Measurements from ENCODE around the gene BCAT1. TPM values are rescaled to one million over a fixed set of nuclear protein-coding genes. Genes with fewer than 3 reads are reported as not detected.
"Not testable (repeated sequence)": the region's sequence is repeated elsewhere in the genome, so short reads cannot be mapped to it uniquely, and the experiment has no call there.

Gene BCAT1
- total RNA-seq, 2 donors from 2014 or later: 45.0 to 141 TPM

DNA sequence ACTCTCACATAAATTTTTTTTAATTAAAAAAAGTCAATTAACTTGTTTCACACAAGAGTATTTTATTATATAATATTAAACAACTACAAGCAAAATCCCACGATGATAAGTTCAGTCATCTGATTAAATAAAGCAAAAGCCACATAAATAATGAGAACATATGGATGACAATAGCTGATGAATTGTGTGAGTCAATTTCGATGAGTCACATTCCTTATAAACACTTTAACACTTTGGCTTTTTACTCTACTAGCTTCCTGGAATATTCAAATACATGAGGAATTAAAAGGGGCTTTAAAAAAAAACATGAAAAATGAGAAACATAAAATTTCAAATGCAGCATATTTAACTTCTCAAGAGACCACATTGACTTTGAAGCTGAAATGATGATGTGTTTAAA lies 95.3 kb downstream of the BCAT1 start:
- WGBS, 2 experiments (ENCODE audit: insufficient coverage in 1 of 2, insufficient read length in 1 of 2): 80% methylated on average over 1 of the region's 2 CpGs; no CpG with 5 or more reads in 1 of the 2 experiments
- no peaks in the 10 kb centered on the region for H3K27me3 Mint-ChIP-seq (ENCODE audit: insufficient read depth)
- TF ChIP-seq, protein P1, sequence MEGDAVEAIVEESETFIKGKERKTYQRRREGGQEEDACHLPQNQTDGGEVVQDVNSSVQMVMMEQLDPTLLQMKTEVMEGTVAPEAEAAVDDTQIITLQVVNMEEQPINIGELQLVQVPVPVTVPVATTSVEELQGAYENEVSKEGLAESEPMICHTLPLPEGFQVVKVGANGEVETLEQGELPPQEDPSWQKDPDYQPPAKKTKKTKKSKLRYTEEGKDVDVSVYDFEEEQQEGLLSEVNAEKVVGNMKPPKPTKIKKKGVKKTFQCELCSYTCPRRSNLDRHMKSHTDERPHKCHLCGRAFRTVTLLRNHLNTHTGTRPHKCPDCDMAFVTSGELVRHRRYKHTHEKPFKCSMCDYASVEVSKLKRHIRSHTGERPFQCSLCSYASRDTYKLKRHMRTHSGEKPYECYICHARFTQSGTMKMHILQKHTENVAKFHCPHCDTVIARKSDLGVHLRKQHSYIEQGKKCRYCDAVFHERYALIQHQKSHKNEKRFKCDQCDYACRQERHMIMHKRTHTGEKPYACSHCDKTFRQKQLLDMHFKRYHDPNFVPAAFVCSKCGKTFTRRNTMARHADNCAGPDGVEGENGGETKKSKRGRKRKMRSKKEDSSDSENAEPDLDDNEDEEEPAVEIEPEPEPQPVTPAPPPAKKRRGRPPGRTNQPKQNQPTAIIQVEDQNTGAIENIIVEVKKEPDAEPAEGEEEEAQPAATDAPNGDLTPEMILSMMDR (conservative IDR thresholded peaks at IDR 0.05): no peak
- H3K4me3 Mint-ChIP-seq: no peak overlapping the region
- Histone ChIP-seq H3K4me1 (ENCODE audit: control insufficient read depth, insufficient read depth, low read length) (peaks cover 8% of the 10 kb centered on the region), H3K36me3 (ENCODE audit: control insufficient read depth, insufficient read depth, low read length) (peaks cover 48% of the 10 kb centered on the region), H3K9ac (ENCODE audit: extremely low read depth, low read length, poor library complexity, severe bottlenecking) (no peak overlapping the region), H3K27ac (ENCODE audit: low read depth, low read length) (no peak overlapping the region), H3K4me3 (ENCODE audit: low read length) (peak overlapping the region; percentile 74), H3K27me3 (ENCODE audit: control insufficient read depth, insufficient read depth, low read length, poor library complexity, severe bottlenecking) (no peaks in the 10 kb centered on the region), H3K9me3 (ENCODE audit: control insufficient read depth, low read length) (peaks cover 35% of the 10 kb centered on the region)
- no peak overlapping the region for H3K27ac Mint-ChIP-seq
- peaks cover 35% of the 10 kb centered on the region for H3K9me3 Mint-ChIP-seq
- no peak for DNase-seq
- H3K4me1 Mint-ChIP-seq: peaks cover 38% of the 10 kb centered on the region
- H3K36me3 Mint-ChIP-seq (ENCODE audit: low read depth): peaks cover 42% of the 10 kb centered on the region

DNA sequence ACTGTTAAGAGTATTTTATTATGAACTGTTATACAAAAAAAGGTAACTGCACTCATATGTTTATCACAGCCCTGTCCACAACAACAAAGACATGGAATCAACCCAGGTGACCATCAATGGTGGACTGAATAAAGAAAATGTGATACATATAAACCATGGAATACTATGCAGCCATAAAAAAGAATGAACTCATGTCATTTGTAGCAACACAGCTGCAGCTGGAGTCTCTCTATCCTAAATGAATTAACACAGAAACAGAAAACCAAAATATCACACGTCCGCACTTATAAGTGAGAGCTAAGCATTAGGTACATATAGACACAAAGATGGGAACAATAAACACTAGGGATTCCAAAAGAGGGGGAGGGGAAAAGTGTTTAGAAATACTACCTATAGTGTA lies 95.8 kb downstream of the BCAT1 start:
- H3K27me3 ChIP-seq (ENCODE audit: control insufficient read depth, insufficient read depth, low read length, poor library complexity, severe bottlenecking): no peaks in the 10 kb centered on the region
- Mint-ChIP-seq H3K4me3 (no peak overlapping the region), H3K27me3 (ENCODE audit: insufficient read depth) (no peaks in the 10 kb centered on the region), H3K27ac (no peak overlapping the region), H3K9me3 (peaks cover 30% of the 10 kb centered on the region), H3K4me1 (peaks cover 39% of the 10 kb centered on the region), H3K36me3 (ENCODE audit: low read depth) (peaks cover 37% of the 10 kb centered on the region)
- WGBS, 2 experiments (ENCODE audit: insufficient coverage in 1 of 2, insufficient read length in 1 of 2): no CpG with 5 or more reads among the region's 2 CpGs
- peaks cover 48% of the 10 kb centered on the region for H3K36me3 ChIP-seq (ENCODE audit: control insufficient read depth, insufficient read depth, low read length)
- H3K27ac ChIP-seq (ENCODE audit: low read depth, low read length): no peak overlapping the region
- H3K4me1 ChIP-seq (ENCODE audit: control insufficient read depth, insufficient read depth, low read length): peaks cover 8% of the 10 kb centered on the region
- H3K9me3 ChIP-seq (ENCODE audit: control insufficient read depth, low read length): peaks cover 30% of the 10 kb centered on the region
- TF ChIP-seq, protein P1 (conservative IDR thresholded peaks at IDR 0.05): no peak
- peak overlapping the region; percentile 74 for H3K4me3 ChIP-seq (ENCODE audit: low read length)
- H3K9ac ChIP-seq (ENCODE audit: extremely low read depth, low read length, poor library complexity, severe bottlenecking): no peak overlapping the region
- DNase-seq: no peak

DNA sequence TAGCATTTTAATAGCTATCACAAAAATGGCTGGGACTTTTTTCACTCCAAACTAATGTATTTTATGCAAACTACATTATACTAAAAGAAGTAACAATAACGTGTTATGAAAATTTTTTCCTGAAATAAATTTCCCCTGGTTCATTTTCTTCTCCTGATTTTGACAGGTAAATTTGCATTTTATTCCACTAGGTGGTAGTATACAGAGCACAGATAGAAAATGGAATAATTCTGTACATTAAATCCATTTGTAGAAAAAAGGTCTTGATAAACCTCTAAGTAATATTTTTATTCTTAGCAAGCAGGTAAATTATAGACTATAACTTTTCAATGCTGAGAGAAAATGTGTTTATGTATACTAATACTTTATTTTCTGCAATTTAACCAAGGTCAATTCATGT lies 96.5 kb downstream of the BCAT1 start:
- Histone ChIP-seq H3K27ac (ENCODE audit: low read depth, low read length) (no peak overlapping the region), H3K4me1 (ENCODE audit: control insufficient read depth, insufficient read depth, low read length) (peaks cover 8% of the 10 kb centered on the region), H3K36me3 (ENCODE audit: control insufficient read depth, insufficient read depth, low read length) (peaks cover 46% of the 10 kb centered on the region), H3K27me3 (ENCODE audit: control insufficient read depth, insufficient read depth, low read length, poor library complexity, severe bottlenecking) (no peaks in the 10 kb centered on the region), H3K4me3 (ENCODE audit: low read length) (peak overlapping the region; percentile 74), H3K9me3 (ENCODE audit: control insufficient read depth, low read length) (peaks cover 24% of the 10 kb centered on the region), H3K9ac (ENCODE audit: extremely low read depth, low read length, poor library complexity, severe bottlenecking) (no peak overlapping the region)
- peaks cover 31% of the 10 kb centered on the region for H3K36me3 Mint-ChIP-seq (ENCODE audit: low read depth)
- TF ChIP-seq, protein P1 (conservative IDR thresholded peaks at IDR 0.05): peak; percentile 94
- DNase-seq: no peak
- peaks cover 23% of the 10 kb centered on the region for H3K9me3 Mint-ChIP-seq
- no peak overlapping the region for H3K27ac Mint-ChIP-seq
- H3K4me1 Mint-ChIP-seq: peaks cover 39% of the 10 kb centered on the region
- 80% methylated on average over 1 of the region's 1 CpG; no CpG with 5 or more reads in 1 of the 2 experiments for WGBS, 2 experiments (ENCODE audit: insufficient coverage in 1 of 2, insufficient read length in 1 of 2)
- H3K4me3 Mint-ChIP-seq: peak overlapping the region; percentile 33
- H3K27me3 Mint-ChIP-seq (ENCODE audit: insufficient read depth): no peaks in the 10 kb centered on the region

DNA sequence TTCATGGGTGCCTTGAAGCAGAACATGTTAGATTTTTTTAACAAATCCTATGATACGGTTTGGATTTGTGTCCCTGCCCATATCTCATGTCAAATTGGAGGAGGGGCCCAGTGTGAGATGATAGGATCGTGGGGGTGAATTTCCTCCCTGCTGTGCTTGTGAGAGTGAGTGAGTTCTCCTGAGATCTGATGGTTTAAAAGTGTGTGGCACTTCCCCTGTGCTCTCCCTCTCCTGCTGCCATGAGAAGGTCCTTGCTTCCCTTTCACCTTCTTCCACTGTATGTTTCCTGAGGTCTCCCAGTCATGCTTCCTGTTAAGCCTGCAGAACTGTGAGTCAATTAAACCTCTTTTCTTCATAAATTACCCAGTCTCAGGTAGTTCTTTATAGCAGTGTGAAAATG lies 97.0 kb downstream of the BCAT1 start:
- peak overlapping the region; percentile 74 for H3K4me3 ChIP-seq (ENCODE audit: low read length)
- H3K27me3 ChIP-seq (ENCODE audit: control insufficient read depth, insufficient read depth, low read length, poor library complexity, severe bottlenecking); H3K4me1 ChIP-seq (ENCODE audit: control insufficient read depth, insufficient read depth, low read length); H3K27me3 Mint-ChIP-seq (ENCODE audit: insufficient read depth); H3K27ac ChIP-seq (ENCODE audit: low read depth, low read length): not testable (repeated sequence)
- H3K4me1 Mint-ChIP-seq: peaks cover 39% of the 10 kb centered on the region
- H3K9me3 Mint-ChIP-seq: peaks cover 18% of the 10 kb centered on the region
- peaks cover 18% of the 10 kb centered on the region for H3K9me3 ChIP-seq (ENCODE audit: control insufficient read depth, low read length)
- H3K9ac ChIP-seq (ENCODE audit: extremely low read depth, low read length, poor library complexity, severe bottlenecking): peak overlapping the region; percentile 27
- peaks cover 46% of the 10 kb centered on the region for H3K36me3 ChIP-seq (ENCODE audit: control insufficient read depth, insufficient read depth, low read length)
- peak overlapping the region; percentile 86 for H3K27ac Mint-ChIP-seq
- peak overlapping the region; percentile 33 for H3K4me3 Mint-ChIP-seq
- peak; percentile 81 for DNase-seq
- H3K36me3 Mint-ChIP-seq (ENCODE audit: low read depth): peaks cover 29% of the 10 kb centered on the region
- 15 to 43% methylated on average over 1 to 2 of the region's 2 CpGs for WGBS, 2 experiments (ENCODE audit: insufficient coverage in 1 of 2, insufficient read length in 1 of 2)

All from endodermal cell (in vitro differentiated cells).